Ascending aorta (tissue), 2 donors: Measurements from ENCODE around the gene DDX31. TPM values are rescaled to one million over a fixed set of nuclear protein-coding genes. Genes with fewer than 3 reads are reported as not detected.

Experiments
- DNase-seq, 2 donors: peaks; one replicate each; pipeline ENCODE4 v3.0.0-alpha.2; 2019; ENCODE audit warnings: low spot score in 2 of 2
- H3K27ac ChIP-seq, 2 donors: fragments of 200-600 bp; sonication (generic); one replicate each; pipeline ENCODE4 v1.5.1; 2016 to 2017; ENCODE audit warnings: mild to moderate bottlenecking in 1 of 2
- H3K27me3 ChIP-seq: fragments of 200-600 bp; sonication (generic); one replicate; pipeline ENCODE4 v1.5.1; 2017
- H3K36me3 ChIP-seq, 2 donors: fragments of 200-600 bp; sonication (generic); one replicate each; pipeline ENCODE4 v1.5.1; 2016
- H3K4me1 ChIP-seq, 2 donors: fragments of 200-600 bp; sonication (generic); one replicate each; pipeline ENCODE4 v1.5.1; 2016 to 2017; ENCODE audit warnings: mild to moderate bottlenecking in 1 of 2
- H3K4me3 ChIP-seq, 2 donors: fragments of 200-600 bp; sonication (generic); one replicate each; pipeline ENCODE4 v1.5.1; 2016 to 2017; ENCODE audit warnings: mild to moderate bottlenecking in 1 of 2
- H3K9me3 ChIP-seq, 2 donors: fragments of 200-600 bp; sonication (generic); one replicate each; pipeline ENCODE4 v1.5.1; 2016
- intact Hi-C: fragments of 100-400 bp; cut with DNase I; formaldehyde crosslinking; loops from one replicate; pipeline ENCODE4 v1.15.1; 2023
- total RNA-seq: library from RNA; depleted of rRNA; stranded (reverse); fragments of >200 nt; gene quantifications from one replicate; pipeline ENCODE4 v1.1.0, GENCODE V29; 2016
- TF ChIP-seq, protein P1 (sequence below), 3 experiments: fragments of 200-600 bp in 2 of 3; fragments of 450-650 bp in 1 of 3; sonication (generic) in 2 of 3; IDR thresholded peaks; one replicate each; pipeline ENCODE4 v1.5.1; 2016 to 2019; ENCODE audit warnings: antibody characterized with exemption in 3 of 3, mild to moderate bottlenecking in 1 of 3, moderate library complexity in 1 of 3

The DDX31 gene
- total RNA-seq, 1 donor from 2014 or later = 20.4 TPM

DNA sequence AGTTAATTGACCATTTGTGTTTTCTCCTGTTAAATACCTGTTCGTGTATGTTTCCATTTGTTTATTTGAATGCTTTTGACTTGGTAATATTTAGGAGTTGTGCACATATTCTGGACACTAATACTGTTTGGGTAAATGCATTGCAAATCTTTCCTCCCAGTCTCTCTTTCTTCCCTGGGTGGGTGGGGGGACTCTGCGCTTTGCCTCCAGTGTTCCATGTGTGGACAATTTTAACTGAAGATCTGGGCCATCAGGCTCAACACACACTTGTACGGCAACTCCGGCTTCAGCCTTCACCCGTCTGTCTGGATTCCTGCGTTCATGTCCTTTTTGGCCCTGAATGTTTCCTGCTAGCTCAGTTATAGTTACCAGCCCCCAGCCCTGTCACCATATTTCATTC lies 40.5 kb upstream of the DDX31 start:
- no peaks in the 10 kb centered on the region for H3K36me3 ChIP-seq

DNA sequence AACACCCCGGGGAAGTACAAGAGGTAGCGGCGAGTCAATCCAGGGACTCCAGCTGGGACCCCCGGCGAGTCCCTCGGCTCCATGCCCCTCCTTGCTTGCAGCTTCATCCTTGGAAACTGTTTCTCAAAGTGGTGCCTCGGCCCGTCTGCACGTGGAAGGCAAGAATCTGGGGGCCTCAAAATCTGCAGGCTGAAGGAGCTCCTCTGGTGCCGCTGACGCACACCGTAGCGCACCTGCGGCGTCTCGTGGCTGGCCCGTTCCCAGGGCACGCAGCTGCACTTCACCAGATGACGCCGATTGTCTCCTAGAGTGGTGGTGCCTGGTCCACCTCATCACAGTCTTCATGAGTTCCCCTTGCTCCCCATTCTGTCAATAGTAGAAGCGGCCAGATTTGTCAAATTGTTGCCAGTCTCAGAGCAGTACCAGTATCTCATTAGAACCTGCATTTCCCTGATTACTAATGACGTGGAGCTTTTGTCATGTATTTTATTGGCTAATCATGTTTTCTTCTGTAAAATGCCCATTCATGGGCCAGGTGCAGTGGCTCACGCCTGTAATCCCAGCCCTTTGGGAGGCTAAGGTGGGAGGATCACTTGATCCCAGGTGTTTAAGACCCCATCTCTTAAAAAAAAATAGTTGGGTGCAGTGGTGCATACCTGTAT lies 39.1 kb upstream of the DDX31 start:
- H3K27me3 ChIP-seq = no peaks in the 10 kb centered on the region
- no peak for DNase-seq

More for the DNA sequence above, 40.5 kb upstream of the DDX31 start:
- no peak for DNase-seq
- no peak overlapping the region for H3K4me3 ChIP-seq
- no peak overlapping the region for H3K27ac ChIP-seq
- intact Hi-C loops = no loop called here
- no peaks in the 10 kb centered on the region for H3K27me3 ChIP-seq
- H3K4me1 ChIP-seq = no peaks in the 10 kb centered on the region
- TF ChIP-seq, protein P1, sequence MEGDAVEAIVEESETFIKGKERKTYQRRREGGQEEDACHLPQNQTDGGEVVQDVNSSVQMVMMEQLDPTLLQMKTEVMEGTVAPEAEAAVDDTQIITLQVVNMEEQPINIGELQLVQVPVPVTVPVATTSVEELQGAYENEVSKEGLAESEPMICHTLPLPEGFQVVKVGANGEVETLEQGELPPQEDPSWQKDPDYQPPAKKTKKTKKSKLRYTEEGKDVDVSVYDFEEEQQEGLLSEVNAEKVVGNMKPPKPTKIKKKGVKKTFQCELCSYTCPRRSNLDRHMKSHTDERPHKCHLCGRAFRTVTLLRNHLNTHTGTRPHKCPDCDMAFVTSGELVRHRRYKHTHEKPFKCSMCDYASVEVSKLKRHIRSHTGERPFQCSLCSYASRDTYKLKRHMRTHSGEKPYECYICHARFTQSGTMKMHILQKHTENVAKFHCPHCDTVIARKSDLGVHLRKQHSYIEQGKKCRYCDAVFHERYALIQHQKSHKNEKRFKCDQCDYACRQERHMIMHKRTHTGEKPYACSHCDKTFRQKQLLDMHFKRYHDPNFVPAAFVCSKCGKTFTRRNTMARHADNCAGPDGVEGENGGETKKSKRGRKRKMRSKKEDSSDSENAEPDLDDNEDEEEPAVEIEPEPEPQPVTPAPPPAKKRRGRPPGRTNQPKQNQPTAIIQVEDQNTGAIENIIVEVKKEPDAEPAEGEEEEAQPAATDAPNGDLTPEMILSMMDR (IDR thresholded peaks at IDR 0.05) = no peak
- H3K9me3 ChIP-seq = no peaks in the 10 kb centered on the region

DNA sequence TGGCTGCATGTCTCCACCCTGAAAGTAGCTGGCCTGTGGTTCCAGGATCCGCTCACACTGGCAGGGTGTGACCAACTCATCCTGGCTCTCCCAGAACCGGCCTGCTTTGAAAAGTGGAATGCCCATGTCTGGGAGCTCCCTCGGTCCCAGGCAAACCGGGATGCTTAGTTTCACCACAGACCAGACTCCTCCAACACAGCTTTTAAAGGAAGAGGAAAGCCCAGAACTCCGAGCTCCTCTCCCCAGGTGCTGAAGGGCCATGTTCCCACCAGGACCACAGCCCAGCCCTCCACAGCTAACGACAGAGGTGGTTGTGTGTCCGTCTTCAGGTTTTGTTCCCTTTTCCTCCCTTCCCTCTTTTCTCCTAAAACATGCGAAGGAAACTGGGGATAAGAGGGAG lies 38.5 kb upstream of the DDX31 start:
- H3K27ac ChIP-seq = no peak overlapping the region
- no peak overlapping the region for H3K4me3 ChIP-seq
- TF ChIP-seq, protein P1 (IDR thresholded peaks at IDR 0.05) = no peak
- no peak for DNase-seq
- intact Hi-C loops = no loop called here
- no peaks in the 10 kb centered on the region for H3K36me3 ChIP-seq
- no peaks in the 10 kb centered on the region for H3K4me1 ChIP-seq
- no peaks in the 10 kb centered on the region for H3K27me3 ChIP-seq
- no peaks in the 10 kb centered on the region for H3K9me3 ChIP-seq

More for the DNA sequence above, 39.1 kb upstream of the DDX31 start:
- no peak overlapping the region for H3K27ac ChIP-seq
- no peaks in the 10 kb centered on the region for H3K4me1 ChIP-seq
- no peak overlapping the region for H3K4me3 ChIP-seq
- TF ChIP-seq, protein P1 (IDR thresholded peaks at IDR 0.05) = no peak
- no peaks in the 10 kb centered on the region for H3K36me3 ChIP-seq
- intact Hi-C loops = no loop called here
- H3K9me3 ChIP-seq = no peaks in the 10 kb centered on the region

DNA sequence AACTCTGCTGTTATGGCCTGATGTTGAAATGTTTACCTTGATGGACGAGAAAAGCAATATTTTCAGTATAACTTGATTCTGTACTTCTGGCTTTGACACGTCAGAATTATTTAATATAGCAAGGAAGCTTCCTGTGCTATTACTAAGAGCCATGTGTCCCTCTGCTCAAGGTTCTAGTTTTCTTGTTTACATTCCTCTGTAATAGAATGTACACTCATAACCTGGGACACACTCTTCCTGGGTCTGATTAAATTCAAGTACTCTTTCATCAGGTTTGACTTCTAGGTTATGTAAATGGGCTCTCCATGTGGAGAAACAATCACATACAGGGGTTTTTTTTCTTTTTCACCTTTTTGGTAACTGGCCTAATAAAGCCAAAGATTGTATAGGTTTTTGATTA lies 33.6 kb upstream of the DDX31 start:
- no peak overlapping the region for H3K27ac ChIP-seq
- DNase-seq = no peak
- no peaks in the 10 kb centered on the region for H3K27me3 ChIP-seq
- no peak overlapping the region for H3K4me3 ChIP-seq
- no peaks in the 10 kb centered on the region for H3K4me1 ChIP-seq
- peaks cover 0 to 2% of the 10 kb centered on the region in 2 donors for H3K9me3 ChIP-seq
- TF ChIP-seq, protein P1 (IDR thresholded peaks at IDR 0.05) = no peak
- no peaks in the 10 kb centered on the region for H3K36me3 ChIP-seq
- intact Hi-C loops = no loop called here

DNA sequence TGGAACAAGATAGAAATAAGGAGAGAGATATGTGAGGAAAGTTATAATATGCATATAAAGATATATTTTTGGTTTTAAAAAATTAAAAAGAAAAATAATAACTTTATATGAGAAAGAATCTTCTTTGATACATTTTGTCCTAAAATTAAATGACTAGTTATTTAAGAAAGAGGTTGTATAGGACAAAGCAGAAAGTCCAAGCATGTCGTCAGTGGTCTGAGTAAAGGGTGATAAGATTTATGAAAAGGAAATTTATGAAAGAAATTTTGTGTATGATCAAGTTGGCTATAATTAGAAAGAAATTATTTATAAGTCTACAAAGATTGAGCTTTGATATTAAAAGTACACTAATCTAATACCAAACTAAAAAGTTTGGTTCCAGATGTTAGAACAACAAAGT lies 32.5 kb upstream of the DDX31 start:
- Histone ChIP-seq H3K4me3 (no peak overlapping the region), H3K9me3 (peaks cover 0 to 10% of the 10 kb centered on the region in 2 donors), H3K36me3 (no peaks in the 10 kb centered on the region), H3K27me3 (no peaks in the 10 kb centered on the region), H3K27ac (no peak overlapping the region), H3K4me1 (no peaks in the 10 kb centered on the region)
- no peak for DNase-seq
- intact Hi-C loops = no loop called here
- TF ChIP-seq, protein P1 (IDR thresholded peaks at IDR 0.05) = no peak

DNA sequence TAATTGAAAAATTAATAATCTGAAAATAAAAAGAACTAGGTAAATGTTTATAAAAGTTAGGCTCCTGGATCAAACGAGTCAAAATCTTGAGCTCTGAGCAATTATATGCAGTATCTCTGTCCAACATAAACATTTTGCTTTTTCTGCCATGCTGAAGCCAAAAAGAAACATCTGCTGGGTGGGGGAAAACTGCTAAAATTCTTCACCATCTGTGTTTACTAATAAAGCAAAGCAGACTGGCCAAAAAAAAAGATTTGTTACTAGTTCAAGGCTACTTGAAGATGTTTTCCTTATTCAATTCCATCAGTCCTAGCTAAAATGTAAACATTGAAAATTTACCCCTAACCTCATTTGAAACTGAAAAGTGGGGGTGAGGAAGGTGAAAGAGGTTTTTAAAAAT lies 30.2 kb upstream of the DDX31 start:
- no peak overlapping the region for H3K4me3 ChIP-seq
- no peaks in the 10 kb centered on the region for H3K27me3 ChIP-seq
- peaks cover 0 to 26% of the 10 kb centered on the region in 2 donors for H3K9me3 ChIP-seq
- H3K4me1 ChIP-seq = no peaks in the 10 kb centered on the region
- no peak for DNase-seq
- intact Hi-C loops = no loop called here
- TF ChIP-seq, protein P1 (IDR thresholded peaks at IDR 0.05) = no peak
- no peak overlapping the region for H3K27ac ChIP-seq
- H3K36me3 ChIP-seq = no peaks in the 10 kb centered on the region
